LNCAP (cell line): ENCODE measurements around the gene AGAP2.

Experiments used
- CTCF ChIP-seq: fragments of 450-650 bp; IDR thresholded peaks from 2 replicates; pipeline ENCODE4 v1.5.1; 2017; ENCODE audit warnings: mild to moderate bottlenecking

Gene AGAP2

GRCh38 chr12:57731411-57732080 lies 7.0 kb downstream of the AGAP2 start:
- no peak for TF ChIP-seq CTCF

DNA sequence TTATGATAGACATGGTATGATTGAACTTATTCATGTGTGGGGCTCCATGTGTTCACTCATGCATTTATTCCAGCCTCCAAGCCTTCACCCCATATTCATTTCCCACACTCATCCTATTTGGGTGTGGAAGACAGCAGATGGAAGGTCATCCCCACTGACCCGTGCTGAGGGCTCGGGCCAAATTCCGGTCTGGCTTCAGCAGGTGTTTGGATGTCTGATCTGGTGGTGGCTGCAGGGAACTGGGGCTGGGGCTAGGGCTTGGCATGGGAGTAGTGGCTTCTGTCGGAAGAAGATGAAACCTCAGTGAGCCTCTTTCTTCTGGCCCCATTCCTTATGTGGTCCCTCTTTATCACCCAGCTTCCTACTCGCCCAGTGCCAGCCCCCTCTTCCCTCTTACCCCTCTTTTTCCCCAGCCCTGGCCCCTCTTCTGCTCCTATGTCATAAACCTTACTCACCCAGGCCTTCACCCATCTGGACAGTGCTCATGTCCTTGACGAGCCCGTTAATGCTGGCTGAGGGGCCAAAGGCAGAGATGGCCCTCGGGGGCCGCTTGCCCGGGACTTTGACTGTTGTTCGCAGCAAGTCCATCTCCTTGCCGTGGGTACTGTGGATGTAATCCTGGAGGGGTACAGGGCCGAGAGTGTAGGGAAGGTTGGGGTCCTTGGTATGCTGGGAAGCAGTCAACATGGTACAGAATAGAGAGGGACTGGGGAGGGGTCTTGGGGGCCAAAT lies 8.0 kb downstream of the AGAP2 start:
- no peak for TF ChIP-seq CTCF

GRCh38 chr12:57729321-57729844 lies 9.2 kb downstream of the AGAP2 start:
- no peak for TF ChIP-seq CTCF

- TF ChIP-seq CTCF: no peak
These were observed 10.7 kb downstream of the AGAP2 start for GRCh38 chr12:57727758-57728395.

DNA sequence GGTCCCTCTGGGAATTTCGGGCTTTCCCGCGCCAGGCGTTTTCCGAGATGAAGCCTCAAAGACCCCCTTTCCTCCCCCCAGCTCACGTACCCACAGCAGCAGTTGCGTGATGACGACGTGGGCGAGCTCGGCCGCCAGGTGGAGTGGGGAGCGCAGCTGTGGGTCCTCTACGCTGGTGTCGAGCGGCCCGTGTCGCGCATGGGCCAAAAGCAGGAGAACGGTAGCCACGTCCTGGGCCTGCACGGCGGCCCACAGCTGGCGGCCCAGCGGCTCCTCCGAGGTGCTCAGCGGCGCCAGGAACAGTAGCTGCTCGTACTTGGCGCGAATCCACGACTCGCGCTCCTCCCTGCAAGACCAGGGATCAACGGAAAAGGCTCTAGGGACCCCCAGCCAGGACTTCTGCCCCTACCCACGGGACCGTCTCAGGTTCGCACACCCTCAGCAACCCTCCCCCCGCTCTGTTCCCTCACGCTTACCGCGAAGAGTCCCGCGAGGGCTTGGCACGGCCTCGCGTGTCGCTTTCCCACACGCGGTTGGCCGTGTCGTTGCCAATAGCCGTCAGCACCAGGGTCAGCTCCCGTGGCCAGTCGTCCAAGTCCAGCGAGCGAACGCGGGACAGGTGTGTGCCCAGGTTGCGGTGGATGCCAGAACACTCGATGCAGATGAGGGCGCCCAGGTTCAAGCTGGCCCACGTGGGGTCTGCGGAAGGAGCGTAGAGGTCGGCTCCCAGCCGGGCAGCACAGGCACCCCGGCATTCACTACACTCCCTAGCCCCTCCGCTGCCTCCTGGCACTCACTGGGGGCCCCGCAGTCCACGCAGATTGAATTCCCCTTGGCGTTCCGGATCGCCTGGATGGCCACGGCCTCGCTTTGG lies 11.4 kb downstream of the AGAP2 start:
- TF ChIP-seq CTCF: no peak

GRCh38 chr12:57726151-57726883 lies 12.2 kb downstream of the AGAP2 start:
- TF ChIP-seq CTCF: peak; percentile 86

GRCh38 chr12:57725851-57726150 lies 12.7 kb downstream of the AGAP2 start:
- no peak for TF ChIP-seq CTCF
